Neural progenitor cell (in vitro differentiated cells): ENCODE data around the gene PLXNC1. TPM values are rescaled to one million over a fixed set of nuclear protein-coding genes. Genes with fewer than 3 reads are reported as not detected.

ENCODE experiments used
- DNase-seq: peaks from one replicate; pipeline ENCODE4 v3.0.0-alpha.2; 2016; ENCODE audit warnings: low spot score
- H2AFZ ChIP-seq: fragments of 200-600 bp; sonication (generic); replicated peaks from 2 replicates; pipeline ENCODE4 v1.6.1; 2016; ENCODE audit warnings: antibody characterized with exemption
- H3F3A ChIP-seq: fragments of 200-600 bp; sonication (generic); 2 replicates; pipeline ENCODE4 v1.6.1; 2016; ENCODE audit warnings: antibody characterized with exemption, low read depth
- H3K27ac ChIP-seq: fragments of 200-600 bp; sonication (generic); 2 replicates; pipeline ENCODE4 v1.5.1; 2016; ENCODE audit warnings: mild to moderate bottlenecking
- H3K27me3 ChIP-seq: fragments of 200-600 bp; sonication (generic); 2 replicates; pipeline ENCODE4 v1.6.1; 2016; ENCODE audit warnings: mild to moderate bottlenecking, moderate library complexity
- H3K36me3 ChIP-seq: fragments of 200-600 bp; sonication (generic); 2 replicates; pipeline ENCODE4 v1.5.1; 2016
- H3K4me1 ChIP-seq: fragments of 200-600 bp; sonication (generic); 2 replicates; pipeline ENCODE4 v1.6.1; 2016; ENCODE audit warnings: mixed run types
- H3K4me2 ChIP-seq: fragments of 200-600 bp; sonication (generic); 2 replicates; pipeline ENCODE4 v1.6.1; 2016
- H3K4me3 ChIP-seq: fragments of 200-600 bp; sonication (generic); 2 replicates; pipeline ENCODE4 v1.5.1; 2016
- H3K79me2 ChIP-seq: fragments of 200-600 bp; sonication (generic); 2 replicates; pipeline ENCODE4 v1.6.1; 2016; ENCODE audit warnings: low read depth
- H3K9ac ChIP-seq: fragments of 200-600 bp; sonication (generic); 2 replicates; pipeline ENCODE4 v1.6.1; 2016
- H3K9me3 ChIP-seq: fragments of 200-600 bp; sonication (generic); 2 replicates; pipeline ENCODE4 v1.5.1; 2016; ENCODE audit warnings: low read depth
- H4K20me1 ChIP-seq: fragments of 200-600 bp; sonication (generic); 2 replicates; pipeline ENCODE4 v1.6.1; 2016; ENCODE audit warnings: low read depth
- H3K27ac Mint-ChIP-seq: 3 replicates; pipeline ENCODE4 v1.8.0; 2021; ENCODE audit warnings: mixed read lengths
- H3K27me3 Mint-ChIP-seq: 2 replicates; pipeline ENCODE4 v1.8.0; 2022; ENCODE audit warnings: low read depth, mild to moderate bottlenecking, inconsistent platforms, moderate library complexity, mixed read lengths; ENCODE audit not compliant: insufficient read depth
- H3K36me3 Mint-ChIP-seq: 3 replicates; pipeline ENCODE4 v1.8.0; 2021; ENCODE audit warnings: mixed read lengths
- H3K4me1 Mint-ChIP-seq: 3 replicates; pipeline ENCODE4 v1.8.0; 2021; ENCODE audit warnings: mixed read lengths
- H3K4me3 Mint-ChIP-seq: 3 replicates; pipeline ENCODE4 v1.8.0; 2021; ENCODE audit warnings: mild to moderate bottlenecking, moderate library complexity, mixed read lengths
- H3K9me3 Mint-ChIP-seq: 3 replicates; pipeline ENCODE4 v1.8.0; 2020; ENCODE audit warnings: mixed read lengths
- EZH2 ChIP-seq: fragments of 200-600 bp; sonication (generic); IDR thresholded peaks from 2 replicates; pipeline ENCODE4 v1.6.1; 2017; ENCODE audit warnings: antibody characterized with exemption, mild to moderate bottlenecking, moderate library complexity
- EZH2phosphoT487 ChIP-seq: fragments of 200-600 bp; sonication (generic); IDR thresholded peaks from 2 replicates; pipeline ENCODE4 v1.6.1; 2017; ENCODE audit warnings: antibody characterized with exemption
- total RNA-seq: library from RNA; depleted of rRNA; stranded (reverse); fragments of >200 nt; gene quantifications from 2 replicates; pipeline ENCODE4 v1.2.3, GENCODE V29; 2015; ENCODE audit warnings: low replicate concordance
- TF ChIP-seq, protein P1 (sequence below): fragments of 200-600 bp; sonication (generic); IDR thresholded peaks from 2 replicates; pipeline ENCODE4 v1.5.1; 2017; ENCODE audit warnings: antibody characterized with exemption, mild to moderate bottlenecking

Gene PLXNC1
- total RNA-seq, 1 donor from 2014 or later, result 16.7 TPM

- no peaks in the 10 kb centered on the region for H4K20me1 ChIP-seq
- H3K9me3 Mint-ChIP-seq, result peaks cover 2% of the 10 kb centered on the region
- no peak for DNase-seq
- no peak overlapping the region for H3K9ac ChIP-seq
- peaks cover 26% of the 10 kb centered on the region for H3F3A ChIP-seq
- peak overlapping the region; percentile 59 for H3K4me2 ChIP-seq
- H3K4me1 Mint-ChIP-seq, result peaks cover 43% of the 10 kb centered on the region
- TF ChIP-seq, protein P1, sequence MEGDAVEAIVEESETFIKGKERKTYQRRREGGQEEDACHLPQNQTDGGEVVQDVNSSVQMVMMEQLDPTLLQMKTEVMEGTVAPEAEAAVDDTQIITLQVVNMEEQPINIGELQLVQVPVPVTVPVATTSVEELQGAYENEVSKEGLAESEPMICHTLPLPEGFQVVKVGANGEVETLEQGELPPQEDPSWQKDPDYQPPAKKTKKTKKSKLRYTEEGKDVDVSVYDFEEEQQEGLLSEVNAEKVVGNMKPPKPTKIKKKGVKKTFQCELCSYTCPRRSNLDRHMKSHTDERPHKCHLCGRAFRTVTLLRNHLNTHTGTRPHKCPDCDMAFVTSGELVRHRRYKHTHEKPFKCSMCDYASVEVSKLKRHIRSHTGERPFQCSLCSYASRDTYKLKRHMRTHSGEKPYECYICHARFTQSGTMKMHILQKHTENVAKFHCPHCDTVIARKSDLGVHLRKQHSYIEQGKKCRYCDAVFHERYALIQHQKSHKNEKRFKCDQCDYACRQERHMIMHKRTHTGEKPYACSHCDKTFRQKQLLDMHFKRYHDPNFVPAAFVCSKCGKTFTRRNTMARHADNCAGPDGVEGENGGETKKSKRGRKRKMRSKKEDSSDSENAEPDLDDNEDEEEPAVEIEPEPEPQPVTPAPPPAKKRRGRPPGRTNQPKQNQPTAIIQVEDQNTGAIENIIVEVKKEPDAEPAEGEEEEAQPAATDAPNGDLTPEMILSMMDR, result no peak
- TF ChIP-seq EZH2phosphoT487 (no peak), EZH2 (no peak)
- peaks cover 49% of the 10 kb centered on the region for H3K4me1 ChIP-seq
- no peak overlapping the region for H2AFZ ChIP-seq
- peaks cover 8% of the 10 kb centered on the region for H3K27me3 Mint-ChIP-seq
- H3K9me3 ChIP-seq, result no peaks in the 10 kb centered on the region
- peak overlapping the region; percentile 92 for H3K27ac ChIP-seq
- peak overlapping the region; percentile 18 for H3K4me3 ChIP-seq
- H3K27ac Mint-ChIP-seq, result peak overlapping the region; percentile 60
- H3K79me2 ChIP-seq, result no peaks in the 10 kb centered on the region
- H3K36me3 Mint-ChIP-seq, result peaks cover 30% of the 10 kb centered on the region
- H3K36me3 ChIP-seq, result no peaks in the 10 kb centered on the region
- H3K27me3 ChIP-seq, result no peaks in the 10 kb centered on the region
- H3K4me3 Mint-ChIP-seq, result no peak overlapping the region
Observed at GRCh38 chr12:94260717-94261116, 112.3 kb downstream of the PLXNC1 start.

- TF ChIP-seq, protein P1, result peak; percentile 5
- no peak for TF ChIP-seq EZH2
Observed at GRCh38 chr12:94261119-94261518, 112.7 kb downstream of the PLXNC1 start.

GRCh38 chr12:94261786-94262185 lies 113.4 kb downstream of the PLXNC1 start:
- H3K9ac ChIP-seq, result no peak overlapping the region
- no peak overlapping the region for H3K27ac Mint-ChIP-seq

More at GRCh38 chr12:94261119-94261518, 112.7 kb downstream of the PLXNC1 start:
- Mint-ChIP-seq H3K27me3 (peaks cover 8% of the 10 kb centered on the region), H3K36me3 (peaks cover 31% of the 10 kb centered on the region), H3K4me1 (peaks cover 43% of the 10 kb centered on the region), H3K27ac (peak overlapping the region; percentile 54), H3K4me3 (no peak overlapping the region), H3K9me3 (peaks cover 2% of the 10 kb centered on the region)
- no peaks in the 10 kb centered on the region for H3K27me3 ChIP-seq
- H3F3A ChIP-seq, result peaks cover 26% of the 10 kb centered on the region
- no peak overlapping the region for H2AFZ ChIP-seq
- H3K79me2 ChIP-seq, result no peaks in the 10 kb centered on the region
- peaks cover 49% of the 10 kb centered on the region for H3K4me1 ChIP-seq
- no peaks in the 10 kb centered on the region for H4K20me1 ChIP-seq
- H3K9ac ChIP-seq, result no peak overlapping the region
- no peaks in the 10 kb centered on the region for H3K9me3 ChIP-seq
- peak; percentile 87 for DNase-seq
- no peaks in the 10 kb centered on the region for H3K36me3 ChIP-seq
- peak overlapping the region; percentile 18 for H3K4me3 ChIP-seq
- H3K27ac ChIP-seq, result peak overlapping the region; percentile 92
- peak overlapping the region; percentile 59 for H3K4me2 ChIP-seq

More at GRCh38 chr12:94261786-94262185, 113.4 kb downstream of the PLXNC1 start:
- H3F3A ChIP-seq, result peaks cover 26% of the 10 kb centered on the region
- H3K36me3 Mint-ChIP-seq, result peaks cover 33% of the 10 kb centered on the region
- no peaks in the 10 kb centered on the region for H4K20me1 ChIP-seq
- peaks cover 2% of the 10 kb centered on the region for H3K9me3 Mint-ChIP-seq
- H3K36me3 ChIP-seq, result no peaks in the 10 kb centered on the region
- peak overlapping the region; percentile 11 for H3K4me3 ChIP-seq
- H3K4me1 ChIP-seq, result peaks cover 49% of the 10 kb centered on the region
- H3K4me2 ChIP-seq, result peak overlapping the region; percentile 59
- H3K4me3 Mint-ChIP-seq, result no peak overlapping the region
- peaks cover 8% of the 10 kb centered on the region for H3K27me3 Mint-ChIP-seq
- H3K27me3 ChIP-seq, result no peaks in the 10 kb centered on the region
- H3K79me2 ChIP-seq, result no peaks in the 10 kb centered on the region
- H3K27ac ChIP-seq, result peak overlapping the region; percentile 24
- no peak for DNase-seq
- no peaks in the 10 kb centered on the region for H3K9me3 ChIP-seq
- H3K4me1 Mint-ChIP-seq, result peaks cover 43% of the 10 kb centered on the region
- TF ChIP-seq EZH2, result no peak
- TF ChIP-seq, protein P1, result no peak
- no peak overlapping the region for H2AFZ ChIP-seq
